H1 (cell line): ENCODE results near the gene VPS37C. TPM values are rescaled to one million over a fixed set of nuclear protein-coding genes. Genes with fewer than 3 reads are reported as not detected.

Experiments
- polyA plus RNA-seq, 7 experiments: library from polyadenylated mRNA; depleted of rRNA in 3 of 7; stranded (reverse) in 5 of 7; unstranded in 2 of 7; fragments of >200 nt in 5 of 7; fragments of 200-250 nt in 2 of 7; gene quantifications; 1 replicate in 5 of 7; 2 replicates in 1 of 7; 4 replicates in 1 of 7; pipeline versions ENCODE4 v1.2.1 to v1.2.3, GENCODE V29; 2011 to 2013; ENCODE audit warnings: missing spikeins in 2 of 7, mixed read lengths in 2 of 7
- total RNA-seq: library from RNA; stranded (reverse); fragmentation: NEBNext Ultra II Directional; extraction: Animal tissue kit (Norgen Biotek cat#: 25700); gene quantifications from 2 replicates; pipeline ENCODE4 v1.2.1, GENCODE V29; 2021
- TF ChIP-seq, protein P1 (sequence below): fragments of 300-600 bp; sonication (generic); IDR thresholded peaks from 2 replicates; pipeline ENCODE4 v1.7.1; 2012; ENCODE audit warnings: low read length, moderate library complexity, mild to moderate bottlenecking, inconsistent platforms; ENCODE audit not compliant: insufficient replicate concordance

VPS37C gene
- total and polyA plus RNA-seq, 2 of the 8 experiments (the other 6 are each of a cell fraction or from before 2014, with no cell fraction given), result 12.9 to 21.0 TPM

DNA sequence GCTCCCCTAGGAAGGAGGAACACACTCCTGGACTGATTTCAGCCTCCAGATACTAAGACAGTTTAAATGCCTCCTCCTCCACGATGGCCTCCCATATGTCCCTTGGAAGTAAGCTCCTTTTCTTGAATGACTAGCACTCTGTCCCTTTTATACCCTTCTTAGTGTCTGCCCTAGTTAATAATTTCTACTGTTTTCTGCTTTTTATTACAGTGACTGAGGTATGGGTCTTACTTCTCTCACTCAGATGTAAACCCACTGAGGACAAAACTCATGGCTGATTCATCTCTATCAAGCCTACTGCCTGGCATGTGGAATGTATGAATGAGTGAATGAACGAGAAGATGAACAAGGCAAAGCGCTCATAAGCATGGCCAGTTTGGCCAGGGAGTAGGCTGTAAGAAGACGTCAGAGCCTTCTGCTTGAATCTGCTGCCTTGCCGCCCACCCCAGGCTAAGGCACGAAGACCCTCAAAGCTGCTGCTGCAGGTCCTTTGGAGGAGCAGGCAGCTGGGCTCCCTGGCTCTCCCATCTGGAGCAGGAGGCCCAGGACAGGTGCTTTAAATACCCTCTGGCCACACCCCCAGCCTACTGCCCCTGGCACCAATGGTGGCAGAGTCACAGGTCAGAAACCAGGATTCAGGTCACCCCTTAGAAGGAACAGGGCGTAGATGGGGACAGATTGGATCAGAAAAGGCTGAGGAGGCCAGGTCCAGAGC lies 33.9 kb upstream of the VPS37C start (continued):
- TF ChIP-seq, protein P1, sequence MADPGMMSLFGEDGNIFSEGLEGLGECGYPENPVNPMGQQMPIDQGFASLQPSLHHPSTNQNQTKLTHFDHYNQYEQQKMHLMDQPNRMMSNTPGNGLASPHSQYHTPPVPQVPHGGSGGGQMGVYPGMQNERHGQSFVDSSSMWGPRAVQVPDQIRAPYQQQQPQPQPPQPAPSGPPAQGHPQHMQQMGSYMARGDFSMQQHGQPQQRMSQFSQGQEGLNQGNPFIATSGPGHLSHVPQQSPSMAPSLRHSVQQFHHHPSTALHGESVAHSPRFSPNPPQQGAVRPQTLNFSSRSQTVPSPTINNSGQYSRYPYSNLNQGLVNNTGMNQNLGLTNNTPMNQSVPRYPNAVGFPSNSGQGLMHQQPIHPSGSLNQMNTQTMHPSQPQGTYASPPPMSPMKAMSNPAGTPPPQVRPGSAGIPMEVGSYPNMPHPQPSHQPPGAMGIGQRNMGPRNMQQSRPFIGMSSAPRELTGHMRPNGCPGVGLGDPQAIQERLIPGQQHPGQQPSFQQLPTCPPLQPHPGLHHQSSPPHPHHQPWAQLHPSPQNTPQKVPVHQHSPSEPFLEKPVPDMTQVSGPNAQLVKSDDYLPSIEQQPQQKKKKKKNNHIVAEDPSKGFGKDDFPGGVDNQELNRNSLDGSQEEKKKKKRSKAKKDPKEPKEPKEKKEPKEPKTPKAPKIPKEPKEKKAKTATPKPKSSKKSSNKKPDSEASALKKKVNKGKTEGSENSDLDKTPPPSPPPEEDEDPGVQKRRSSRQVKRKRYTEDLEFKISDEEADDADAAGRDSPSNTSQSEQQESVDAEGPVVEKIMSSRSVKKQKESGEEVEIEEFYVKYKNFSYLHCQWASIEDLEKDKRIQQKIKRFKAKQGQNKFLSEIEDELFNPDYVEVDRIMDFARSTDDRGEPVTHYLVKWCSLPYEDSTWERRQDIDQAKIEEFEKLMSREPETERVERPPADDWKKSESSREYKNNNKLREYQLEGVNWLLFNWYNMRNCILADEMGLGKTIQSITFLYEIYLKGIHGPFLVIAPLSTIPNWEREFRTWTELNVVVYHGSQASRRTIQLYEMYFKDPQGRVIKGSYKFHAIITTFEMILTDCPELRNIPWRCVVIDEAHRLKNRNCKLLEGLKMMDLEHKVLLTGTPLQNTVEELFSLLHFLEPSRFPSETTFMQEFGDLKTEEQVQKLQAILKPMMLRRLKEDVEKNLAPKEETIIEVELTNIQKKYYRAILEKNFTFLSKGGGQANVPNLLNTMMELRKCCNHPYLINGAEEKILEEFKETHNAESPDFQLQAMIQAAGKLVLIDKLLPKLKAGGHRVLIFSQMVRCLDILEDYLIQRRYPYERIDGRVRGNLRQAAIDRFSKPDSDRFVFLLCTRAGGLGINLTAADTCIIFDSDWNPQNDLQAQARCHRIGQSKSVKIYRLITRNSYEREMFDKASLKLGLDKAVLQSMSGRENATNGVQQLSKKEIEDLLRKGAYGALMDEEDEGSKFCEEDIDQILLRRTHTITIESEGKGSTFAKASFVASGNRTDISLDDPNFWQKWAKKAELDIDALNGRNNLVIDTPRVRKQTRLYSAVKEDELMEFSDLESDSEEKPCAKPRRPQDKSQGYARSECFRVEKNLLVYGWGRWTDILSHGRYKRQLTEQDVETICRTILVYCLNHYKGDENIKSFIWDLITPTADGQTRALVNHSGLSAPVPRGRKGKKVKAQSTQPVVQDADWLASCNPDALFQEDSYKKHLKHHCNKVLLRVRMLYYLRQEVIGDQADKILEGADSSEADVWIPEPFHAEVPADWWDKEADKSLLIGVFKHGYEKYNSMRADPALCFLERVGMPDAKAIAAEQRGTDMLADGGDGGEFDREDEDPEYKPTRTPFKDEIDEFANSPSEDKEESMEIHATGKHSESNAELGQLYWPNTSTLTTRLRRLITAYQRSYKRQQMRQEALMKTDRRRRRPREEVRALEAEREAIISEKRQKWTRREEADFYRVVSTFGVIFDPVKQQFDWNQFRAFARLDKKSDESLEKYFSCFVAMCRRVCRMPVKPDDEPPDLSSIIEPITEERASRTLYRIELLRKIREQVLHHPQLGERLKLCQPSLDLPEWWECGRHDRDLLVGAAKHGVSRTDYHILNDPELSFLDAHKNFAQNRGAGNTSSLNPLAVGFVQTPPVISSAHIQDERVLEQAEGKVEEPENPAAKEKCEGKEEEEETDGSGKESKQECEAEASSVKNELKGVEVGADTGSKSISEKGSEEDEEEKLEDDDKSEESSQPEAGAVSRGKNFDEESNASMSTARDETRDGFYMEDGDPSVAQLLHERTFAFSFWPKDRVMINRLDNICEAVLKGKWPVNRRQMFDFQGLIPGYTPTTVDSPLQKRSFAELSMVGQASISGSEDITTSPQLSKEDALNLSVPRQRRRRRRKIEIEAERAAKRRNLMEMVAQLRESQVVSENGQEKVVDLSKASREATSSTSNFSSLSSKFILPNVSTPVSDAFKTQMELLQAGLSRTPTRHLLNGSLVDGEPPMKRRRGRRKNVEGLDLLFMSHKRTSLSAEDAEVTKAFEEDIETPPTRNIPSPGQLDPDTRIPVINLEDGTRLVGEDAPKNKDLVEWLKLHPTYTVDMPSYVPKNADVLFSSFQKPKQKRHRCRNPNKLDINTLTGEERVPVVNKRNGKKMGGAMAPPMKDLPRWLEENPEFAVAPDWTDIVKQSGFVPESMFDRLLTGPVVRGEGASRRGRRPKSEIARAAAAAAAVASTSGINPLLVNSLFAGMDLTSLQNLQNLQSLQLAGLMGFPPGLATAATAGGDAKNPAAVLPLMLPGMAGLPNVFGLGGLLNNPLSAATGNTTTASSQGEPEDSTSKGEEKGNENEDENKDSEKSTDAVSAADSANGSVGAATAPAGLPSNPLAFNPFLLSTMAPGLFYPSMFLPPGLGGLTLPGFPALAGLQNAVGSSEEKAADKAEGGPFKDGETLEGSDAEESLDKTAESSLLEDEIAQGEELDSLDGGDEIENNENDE, result no peak
